Panc1 (cell line): ENCODE measurements around the gene GPC6. TPM values are rescaled to one million over a fixed set of nuclear protein-coding genes. Genes with fewer than 3 reads are reported as not detected.

ENCODE experiments used
- ATAC-seq: fragments of 200-7000 bp; cut with Tn5 transposase; 2 replicates; pipeline ENCODE4 v1.9.1; 2020; ENCODE audit warnings: mild to moderate bottlenecking, moderate library complexity
- BruUV-seq: library from RNA; stranded (reverse); fragments of 400-500 nt; replicated peaks from 2 replicates; lab custom pipeline; 2021; lab: Mats Ljungman, UMichigan
- CTCF ChIA-PET: fragments of 300-600 bp; sonication (Branson Sonifier 250); formaldehyde crosslinking; loops from one replicate; lab custom pipeline; 2022; ENCODE audit warnings: antibody characterized with exemption; lab: Charles Lee
- POLR2A ChIA-PET: fragments of 300-600 bp; sonication (Branson Sonifier 250); formaldehyde crosslinking; loops from one replicate; lab custom pipeline; 2022; ENCODE audit warnings: antibody characterized with exemption; lab: Charles Lee
- DNase-seq: peaks from one replicate; pipeline ENCODE4 v3.0.0-alpha.2; 2010; ENCODE audit warnings: low read depth, low spot score
- H3K27ac ChIP-seq: 2 replicates; pipeline ENCODE4 v1.5.1; 2011; ENCODE audit warnings: mild to moderate bottlenecking, low read length, inconsistent platforms
- H3K27me3 ChIP-seq: fragments of 200-500 bp; sonication (Bioruptor generic); 2 replicates; pipeline ENCODE4 v1.6.0; 2014; ENCODE audit warnings: low read length, inconsistent platforms; ENCODE audit not compliant: control insufficient read depth, insufficient read depth
- H3K36me3 ChIP-seq: fragments of 200-500 bp; sonication (Bioruptor generic); 2 replicates; pipeline ENCODE4 v1.5.1; 2014; ENCODE audit warnings: inconsistent platforms, mild to moderate bottlenecking, low read length, moderate library complexity; ENCODE audit not compliant: control insufficient read depth, insufficient read depth
- H3K4me1 ChIP-seq: 2 replicates; pipeline ENCODE4 v1.5.1; 2011; ENCODE audit warnings: inconsistent platforms, mild to moderate bottlenecking, low read length, moderate library complexity; ENCODE audit not compliant: control insufficient read depth, insufficient read depth
- H3K4me3 ChIP-seq, 2 experiments: 2 replicates each; pipeline ENCODE4 v1.5.1; 2011 to 2012; ENCODE audit warnings: low read depth in 2 of 2, low read length in 2 of 2, mild to moderate bottlenecking in 2 of 2, inconsistent platforms in 1 of 2, moderate library complexity in 1 of 2
- H3K9me3 ChIP-seq: fragments of 200-500 bp; sonication (Bioruptor generic); 2 replicates; pipeline ENCODE4 v1.5.1; 2014; ENCODE audit warnings: low read depth, mild to moderate bottlenecking, inconsistent platforms, low read length, moderate library complexity; ENCODE audit not compliant: control insufficient read depth, insufficient read depth
- POLR2AphosphoS5 ChIP-seq: IDR thresholded peaks from 2 replicates; pipeline ENCODE4 v1.6.1; 2012; ENCODE audit warnings: mild to moderate bottlenecking, low read depth, low read length, moderate library complexity
- SIN3A ChIP-seq: IDR thresholded peaks from 2 replicates; pipeline ENCODE4 v1.6.1; 2012; ENCODE audit warnings: low read depth, mild to moderate bottlenecking, low read length, moderate library complexity, borderline replicate concordance; ENCODE audit not compliant: insufficient read depth
- TCF7L2 ChIP-seq: IDR thresholded peaks from 2 replicates; pipeline ENCODE4 v1.6.1; 2011; ENCODE audit warnings: mild to moderate bottlenecking, low read depth, low read length, inconsistent platforms
- in situ Hi-C: cut with HindIII; loops from 2 replicates; pipeline ENCODE4 v1.10.0; 2016; ENCODE audit warnings: low sequenced_read_pairs, low pct_unique_long_range_greater_than_20kb
- intact Hi-C: fragments of 100-400 bp; cut with micrococcal nuclease; formaldehyde crosslinking; loops from one replicate; pipeline ENCODE4 v1.10.0; 2022; ENCODE audit not compliant: unreplicated experiment
- total RNA-seq: library from RNA; stranded (reverse); gene quantifications from one replicate; pipeline ENCODE4 v1.2.1, GENCODE V29; 2021; ENCODE audit not compliant: unreplicated experiment
- TF ChIP-seq, protein P1 (sequence below), 2 experiments: IDR thresholded peaks; 2 replicates each; pipeline ENCODE4 v1.6.1; 2011 to 2012; ENCODE audit warnings: low read depth in 2 of 2, control low read depth in 1 of 2, low read length in 1 of 2, mild to moderate bottlenecking in 1 of 2, moderate library complexity in 1 of 2; ENCODE audit not compliant: insufficient read depth in 1 of 2
- TF ChIP-seq, protein P2 (sequence below): fragments of 450-650 bp; IDR thresholded peaks from 2 replicates; pipeline ENCODE4 v1.5.1; 2017; ENCODE audit warnings: mild to moderate bottlenecking

Gene GPC6
- total RNA-seq, 1 experiment from 2014 or later = 4.8 TPM

DNA sequence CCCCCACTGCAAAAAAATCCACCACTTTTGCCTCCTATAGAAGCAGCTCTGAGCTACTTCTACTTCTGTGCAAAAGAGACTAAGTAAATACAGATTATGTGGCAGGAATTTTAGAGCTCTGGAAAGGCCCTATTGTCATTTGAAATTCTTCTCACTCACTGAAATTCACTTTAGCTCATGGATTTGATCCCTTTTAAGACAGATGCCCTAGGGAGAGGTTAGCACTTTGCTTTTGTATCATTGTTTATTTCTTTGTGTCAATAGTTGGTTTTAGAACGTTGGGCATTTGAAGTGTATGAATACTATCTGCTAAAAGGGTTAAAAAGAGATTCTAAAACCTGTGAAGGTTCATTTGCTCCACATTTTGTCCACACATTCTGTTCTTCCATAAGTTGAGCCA is 528.7 kb downstream of the GPC6 start:
- ATAC-seq (no peak), DNase-seq (no peak)
- Histone ChIP-seq H3K27ac (no peak overlapping the region), H3K4me3 (no peak overlapping the region), H3K4me1 (no peaks in the 10 kb centered on the region), H3K36me3 (no peaks in the 10 kb centered on the region), H3K9me3 (no peaks in the 10 kb centered on the region), H3K27me3 (no peaks in the 10 kb centered on the region)
- ChIA-PET POLR2A (no interaction called here), CTCF (no interaction called here)
- BruUV-seq = no TSS peak
- TF ChIP-seq, protein P1, sequence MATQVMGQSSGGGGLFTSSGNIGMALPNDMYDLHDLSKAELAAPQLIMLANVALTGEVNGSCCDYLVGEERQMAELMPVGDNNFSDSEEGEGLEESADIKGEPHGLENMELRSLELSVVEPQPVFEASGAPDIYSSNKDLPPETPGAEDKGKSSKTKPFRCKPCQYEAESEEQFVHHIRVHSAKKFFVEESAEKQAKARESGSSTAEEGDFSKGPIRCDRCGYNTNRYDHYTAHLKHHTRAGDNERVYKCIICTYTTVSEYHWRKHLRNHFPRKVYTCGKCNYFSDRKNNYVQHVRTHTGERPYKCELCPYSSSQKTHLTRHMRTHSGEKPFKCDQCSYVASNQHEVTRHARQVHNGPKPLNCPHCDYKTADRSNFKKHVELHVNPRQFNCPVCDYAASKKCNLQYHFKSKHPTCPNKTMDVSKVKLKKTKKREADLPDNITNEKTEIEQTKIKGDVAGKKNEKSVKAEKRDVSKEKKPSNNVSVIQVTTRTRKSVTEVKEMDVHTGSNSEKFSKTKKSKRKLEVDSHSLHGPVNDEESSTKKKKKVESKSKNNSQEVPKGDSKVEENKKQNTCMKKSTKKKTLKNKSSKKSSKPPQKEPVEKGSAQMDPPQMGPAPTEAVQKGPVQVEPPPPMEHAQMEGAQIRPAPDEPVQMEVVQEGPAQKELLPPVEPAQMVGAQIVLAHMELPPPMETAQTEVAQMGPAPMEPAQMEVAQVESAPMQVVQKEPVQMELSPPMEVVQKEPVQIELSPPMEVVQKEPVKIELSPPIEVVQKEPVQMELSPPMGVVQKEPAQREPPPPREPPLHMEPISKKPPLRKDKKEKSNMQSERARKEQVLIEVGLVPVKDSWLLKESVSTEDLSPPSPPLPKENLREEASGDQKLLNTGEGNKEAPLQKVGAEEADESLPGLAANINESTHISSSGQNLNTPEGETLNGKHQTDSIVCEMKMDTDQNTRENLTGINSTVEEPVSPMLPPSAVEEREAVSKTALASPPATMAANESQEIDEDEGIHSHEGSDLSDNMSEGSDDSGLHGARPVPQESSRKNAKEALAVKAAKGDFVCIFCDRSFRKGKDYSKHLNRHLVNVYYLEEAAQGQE (IDR thresholded peaks at IDR 0.05; ENCODE audit: insufficient read depth in 1 of 2, low read depth in 2 of 2, low read length in 1 of 2) = no peak
- no peak for TF ChIP-seq SIN3A
- no peak for TF ChIP-seq TCF7L2
- TF ChIP-seq, protein P2, sequence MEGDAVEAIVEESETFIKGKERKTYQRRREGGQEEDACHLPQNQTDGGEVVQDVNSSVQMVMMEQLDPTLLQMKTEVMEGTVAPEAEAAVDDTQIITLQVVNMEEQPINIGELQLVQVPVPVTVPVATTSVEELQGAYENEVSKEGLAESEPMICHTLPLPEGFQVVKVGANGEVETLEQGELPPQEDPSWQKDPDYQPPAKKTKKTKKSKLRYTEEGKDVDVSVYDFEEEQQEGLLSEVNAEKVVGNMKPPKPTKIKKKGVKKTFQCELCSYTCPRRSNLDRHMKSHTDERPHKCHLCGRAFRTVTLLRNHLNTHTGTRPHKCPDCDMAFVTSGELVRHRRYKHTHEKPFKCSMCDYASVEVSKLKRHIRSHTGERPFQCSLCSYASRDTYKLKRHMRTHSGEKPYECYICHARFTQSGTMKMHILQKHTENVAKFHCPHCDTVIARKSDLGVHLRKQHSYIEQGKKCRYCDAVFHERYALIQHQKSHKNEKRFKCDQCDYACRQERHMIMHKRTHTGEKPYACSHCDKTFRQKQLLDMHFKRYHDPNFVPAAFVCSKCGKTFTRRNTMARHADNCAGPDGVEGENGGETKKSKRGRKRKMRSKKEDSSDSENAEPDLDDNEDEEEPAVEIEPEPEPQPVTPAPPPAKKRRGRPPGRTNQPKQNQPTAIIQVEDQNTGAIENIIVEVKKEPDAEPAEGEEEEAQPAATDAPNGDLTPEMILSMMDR = no peak
- TF ChIP-seq POLR2AphosphoS5 = no peak
- in situ Hi-C loops (no loop called here), intact Hi-C loops (no loop called here)

DNA sequence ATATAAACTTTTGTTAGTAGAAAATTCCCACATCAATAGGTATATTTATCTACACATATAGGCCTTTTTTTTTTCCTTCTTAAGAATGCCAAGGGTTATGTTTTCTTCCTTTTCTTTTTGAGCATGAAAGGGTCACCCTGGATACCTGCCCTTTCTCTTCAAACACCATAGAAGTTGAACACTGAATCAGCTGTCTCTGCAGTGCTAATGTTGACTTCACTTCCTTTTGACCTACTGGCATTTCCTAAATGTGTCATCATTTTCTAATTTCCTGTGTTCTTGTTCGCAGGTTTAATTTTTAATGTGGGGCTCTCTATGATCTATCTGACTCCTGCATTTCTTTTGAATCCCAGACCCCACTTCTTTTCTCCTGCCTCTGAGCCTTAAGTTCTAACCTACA is 532.0 kb downstream of the GPC6 start:
- Histone ChIP-seq H3K36me3 (no peaks in the 10 kb centered on the region), H3K4me3 (no peak overlapping the region), H3K9me3 (no peaks in the 10 kb centered on the region), H3K4me1 (no peaks in the 10 kb centered on the region), H3K27me3 (no peaks in the 10 kb centered on the region), H3K27ac (no peak overlapping the region)
- BruUV-seq = no TSS peak
- DNase-seq (no peak), ATAC-seq (no peak)
- TF ChIP-seq POLR2AphosphoS5 = no peak
- no peak for TF ChIP-seq TCF7L2
- TF ChIP-seq SIN3A = no peak
- TF ChIP-seq, protein P1 (IDR thresholded peaks at IDR 0.05; ENCODE audit: insufficient read depth in 1 of 2, low read depth in 2 of 2, low read length in 1 of 2) = no peak
- ChIA-PET POLR2A (no interaction called here), CTCF (no interaction called here)
- in situ Hi-C loops (no loop called here), intact Hi-C loops (no loop called here)
